HG02973 (cell line): ENCODE results near the gene ALDH2.
A peak's percentile ranks its signal among the peaks of the same experiment; 100 is the strongest.
"Not testable (repeated sequence)": the region's sequence is repeated elsewhere in the genome, so short reads cannot be mapped to it uniquely, and the experiment has no call there.

Source experiments
- ATAC-seq: cut with Tn5 transposase; IDR thresholded peaks from one replicate; pipeline ENCODE4 v1.9.1; 2021; ENCODE audit warnings: moderate library complexity; ENCODE audit not compliant: unreplicated experiment

ALDH2 gene

GRCh38 chr12:111785651-111786050 is 18.9 kb downstream of the ALDH2 start:
- ATAC-seq, result no peak

GRCh38 chr12:111788178-111788654 is 21.5 kb downstream of the ALDH2 start:
- no peak for ATAC-seq

- ATAC-seq, result no peak
Measured at GRCh38 chr12:111789779-111790178, 23.0 kb downstream of the ALDH2 start.

GRCh38 chr12:111791507-111791906 is 24.8 kb downstream of the ALDH2 start:
- no peak for ATAC-seq

GRCh38 chr12:111792155-111792855 is 25.6 kb downstream of the ALDH2 start:
- no peak for ATAC-seq

GRCh38 chr12:111792856-111793235 is 26.1 kb downstream of the ALDH2 start:
- no peak for ATAC-seq

- ATAC-seq, result no peak
Measured at GRCh38 chr12:111798182-111798581, 31.4 kb downstream of the ALDH2 start.

GRCh38 chr12:111799758-111800157 is 33.0 kb downstream of the ALDH2 start:
- no peak for ATAC-seq

GRCh38 chr12:111803038-111803626 is 36.4 kb downstream of the ALDH2 start:
- no peak for ATAC-seq

- ATAC-seq, result no peak
Measured at GRCh38 chr12:111803851-111804250, 37.1 kb downstream of the ALDH2 start.

GRCh38 chr12:111806304-111806703 is 39.6 kb downstream of the ALDH2 start:
- ATAC-seq, result no peak

GRCh38 chr12:111807232-111807631 is 40.5 kb downstream of the ALDH2 start:
- ATAC-seq, result no peak

- ATAC-seq, result peak; percentile 79
Measured at GRCh38 chr12:111812881-111813741, 46.4 kb downstream of the ALDH2 start.

- ATAC-seq, result no peak
Measured at GRCh38 chr12:111816065-111816615, 49.4 kb downstream of the ALDH2 start.

- ATAC-seq, result not testable (repeated sequence)
Measured at GRCh38 chr12:111816898-111817297, 50.2 kb downstream of the ALDH2 start.

- ATAC-seq, result no peak
Measured at GRCh38 chr12:111818340-111818739, 51.6 kb downstream of the ALDH2 start.

GRCh38 chr12:111819191-111820158 is 52.7 kb downstream of the ALDH2 start:
- no peak for ATAC-seq

GRCh38 chr12:111820828-111821227 is 54.1 kb downstream of the ALDH2 start:
- not testable (repeated sequence) for ATAC-seq

- ATAC-seq, result no peak
Measured at GRCh38 chr12:111822886-111823285, 56.2 kb downstream of the ALDH2 start.

- ATAC-seq, result no peak
Measured at GRCh38 chr12:111823891-111824290, 57.2 kb downstream of the ALDH2 start.
